ENCODE results near the gene TMEM176B.

TMEM176B gene

GRCh38 chr7:150845421-150845861 lies 45.3 kb upstream of the TMEM176B start:
- peak; percentile 4 for DNase-seq (ENCODE audit: low read depth)
- H3K4me3 ChIP-seq (ENCODE audit: low read length), result no peak overlapping the region
- no peak for TF ChIP-seq CTCF (conservative IDR thresholded peaks at IDR 0.05; ENCODE audit: low read length)

- no peak for DNase-seq (ENCODE audit: low read depth)
- no peak for TF ChIP-seq CTCF (conservative IDR thresholded peaks at IDR 0.05; ENCODE audit: low read length)
- H3K4me3 ChIP-seq (ENCODE audit: low read length), result no peak overlapping the region
Measured at GRCh38 chr7:150842716-150843115, 42.6 kb upstream of the TMEM176B start.

- TF ChIP-seq CTCF (conservative IDR thresholded peaks at IDR 0.05; ENCODE audit: low read length), result no peak
- no peak overlapping the region for H3K4me3 ChIP-seq (ENCODE audit: low read length)
- DNase-seq (ENCODE audit: low read depth), result no peak
Measured at GRCh38 chr7:150842018-150842417, 41.9 kb upstream of the TMEM176B start.

GRCh38 chr7:150838965-150839650 lies 38.9 kb upstream of the TMEM176B start:
- no peak for TF ChIP-seq CTCF (conservative IDR thresholded peaks at IDR 0.05; ENCODE audit: low read length)
- DNase-seq (ENCODE audit: low read depth), result no peak
- H3K4me3 ChIP-seq (ENCODE audit: low read length), result no peak overlapping the region

- TF ChIP-seq CTCF (conservative IDR thresholded peaks at IDR 0.05; ENCODE audit: low read length), result no peak
- DNase-seq (ENCODE audit: low read depth), result no peak
Measured at GRCh38 chr7:150835702-150836280, 35.6 kb upstream of the TMEM176B start.

GRCh38 chr7:150835019-150835418 lies 34.9 kb upstream of the TMEM176B start:
- DNase-seq (ENCODE audit: low read depth), result no peak
- H3K4me3 ChIP-seq (ENCODE audit: low read length), result no peak overlapping the region
- no peak for TF ChIP-seq CTCF (conservative IDR thresholded peaks at IDR 0.05; ENCODE audit: low read length)

More at GRCh38 chr7:150835702-150836280, 35.6 kb upstream of the TMEM176B start:
- H3K4me3 ChIP-seq (ENCODE audit: low read length), result no peak overlapping the region

- TF ChIP-seq CTCF (conservative IDR thresholded peaks at IDR 0.05; ENCODE audit: low read length), result no peak
- no peak for DNase-seq (ENCODE audit: low read depth)
- no peak overlapping the region for H3K4me3 ChIP-seq (ENCODE audit: low read length)
Measured at GRCh38 chr7:150831851-150832250, 31.7 kb upstream of the TMEM176B start.
